ENCODE results near the gene VGLL4. TPM values are rescaled to one million over a fixed set of nuclear protein-coding genes. Genes with fewer than 3 reads are reported as not detected.

The VGLL4 gene
- total RNA-seq, 1 experiment from 2014 or later = 66.0 TPM

- in situ Hi-C loops (cut with HindIII; ENCODE audit: low pct_unique_long_range_greater_than_20kb, low sequenced_read_pairs) = no loop called here
- Histone ChIP-seq H3K36me3 (ENCODE audit: control insufficient read depth, insufficient read depth, low read length) (no peaks in the 10 kb centered on the region), H3K27ac (ENCODE audit: low read length) (peak overlapping the region; percentile 63), H3K4me3 (ENCODE audit: low read depth in 2 of 2, low read length in 2 of 2) (no peak overlapping the region), H3K9me3 (ENCODE audit: control insufficient read depth, insufficient read depth, low read depth, low read length) (no peaks in the 10 kb centered on the region), H3K4me1 (ENCODE audit: control insufficient read depth, insufficient read depth, low read length) (peaks cover 72% of the 10 kb centered on the region), H3K27me3 (ENCODE audit: control insufficient read depth, insufficient read depth, low read length) (no peaks in the 10 kb centered on the region)
- ATAC-seq (no peak), DNase-seq (ENCODE audit: low read depth, low spot score) (no peak)
- POLR2A ChIA-PET = interaction anchor here (0.6 kb wide), 1 partner anchor 275 kb away, joined by 3 read pairs; no protein-coding TSS in a partner anchor
- CTCF ChIA-PET = no interaction called here
- TF ChIP-seq, protein P1, sequence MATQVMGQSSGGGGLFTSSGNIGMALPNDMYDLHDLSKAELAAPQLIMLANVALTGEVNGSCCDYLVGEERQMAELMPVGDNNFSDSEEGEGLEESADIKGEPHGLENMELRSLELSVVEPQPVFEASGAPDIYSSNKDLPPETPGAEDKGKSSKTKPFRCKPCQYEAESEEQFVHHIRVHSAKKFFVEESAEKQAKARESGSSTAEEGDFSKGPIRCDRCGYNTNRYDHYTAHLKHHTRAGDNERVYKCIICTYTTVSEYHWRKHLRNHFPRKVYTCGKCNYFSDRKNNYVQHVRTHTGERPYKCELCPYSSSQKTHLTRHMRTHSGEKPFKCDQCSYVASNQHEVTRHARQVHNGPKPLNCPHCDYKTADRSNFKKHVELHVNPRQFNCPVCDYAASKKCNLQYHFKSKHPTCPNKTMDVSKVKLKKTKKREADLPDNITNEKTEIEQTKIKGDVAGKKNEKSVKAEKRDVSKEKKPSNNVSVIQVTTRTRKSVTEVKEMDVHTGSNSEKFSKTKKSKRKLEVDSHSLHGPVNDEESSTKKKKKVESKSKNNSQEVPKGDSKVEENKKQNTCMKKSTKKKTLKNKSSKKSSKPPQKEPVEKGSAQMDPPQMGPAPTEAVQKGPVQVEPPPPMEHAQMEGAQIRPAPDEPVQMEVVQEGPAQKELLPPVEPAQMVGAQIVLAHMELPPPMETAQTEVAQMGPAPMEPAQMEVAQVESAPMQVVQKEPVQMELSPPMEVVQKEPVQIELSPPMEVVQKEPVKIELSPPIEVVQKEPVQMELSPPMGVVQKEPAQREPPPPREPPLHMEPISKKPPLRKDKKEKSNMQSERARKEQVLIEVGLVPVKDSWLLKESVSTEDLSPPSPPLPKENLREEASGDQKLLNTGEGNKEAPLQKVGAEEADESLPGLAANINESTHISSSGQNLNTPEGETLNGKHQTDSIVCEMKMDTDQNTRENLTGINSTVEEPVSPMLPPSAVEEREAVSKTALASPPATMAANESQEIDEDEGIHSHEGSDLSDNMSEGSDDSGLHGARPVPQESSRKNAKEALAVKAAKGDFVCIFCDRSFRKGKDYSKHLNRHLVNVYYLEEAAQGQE (IDR thresholded peaks at IDR 0.05; ENCODE audit: insufficient read depth in 1 of 2, low read depth in 2 of 2, low read length in 1 of 2) = no peak
- TF ChIP-seq TCF7L2 (IDR thresholded peaks at IDR 0.05; ENCODE audit: low read depth, low read length) (no peak), SIN3A (IDR thresholded peaks at IDR 0.05; ENCODE audit: borderline replicate concordance, insufficient read depth, low read depth, low read length) (no peak), POLR2AphosphoS5 (IDR thresholded peaks at IDR 0.05; ENCODE audit: low read depth, low read length) (no peak)
- TF ChIP-seq, protein P2, sequence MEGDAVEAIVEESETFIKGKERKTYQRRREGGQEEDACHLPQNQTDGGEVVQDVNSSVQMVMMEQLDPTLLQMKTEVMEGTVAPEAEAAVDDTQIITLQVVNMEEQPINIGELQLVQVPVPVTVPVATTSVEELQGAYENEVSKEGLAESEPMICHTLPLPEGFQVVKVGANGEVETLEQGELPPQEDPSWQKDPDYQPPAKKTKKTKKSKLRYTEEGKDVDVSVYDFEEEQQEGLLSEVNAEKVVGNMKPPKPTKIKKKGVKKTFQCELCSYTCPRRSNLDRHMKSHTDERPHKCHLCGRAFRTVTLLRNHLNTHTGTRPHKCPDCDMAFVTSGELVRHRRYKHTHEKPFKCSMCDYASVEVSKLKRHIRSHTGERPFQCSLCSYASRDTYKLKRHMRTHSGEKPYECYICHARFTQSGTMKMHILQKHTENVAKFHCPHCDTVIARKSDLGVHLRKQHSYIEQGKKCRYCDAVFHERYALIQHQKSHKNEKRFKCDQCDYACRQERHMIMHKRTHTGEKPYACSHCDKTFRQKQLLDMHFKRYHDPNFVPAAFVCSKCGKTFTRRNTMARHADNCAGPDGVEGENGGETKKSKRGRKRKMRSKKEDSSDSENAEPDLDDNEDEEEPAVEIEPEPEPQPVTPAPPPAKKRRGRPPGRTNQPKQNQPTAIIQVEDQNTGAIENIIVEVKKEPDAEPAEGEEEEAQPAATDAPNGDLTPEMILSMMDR (IDR thresholded peaks at IDR 0.05) = no peak
- no TSS peak for BruUV-seq (replicated peaks)
- intact Hi-C loops (cut with micrococcal nuclease; ENCODE audit: unreplicated experiment) = no loop called here
Observed at GRCh38 chr3:11624704-11625375, 18.9 kb downstream of the VGLL4 start.

GRCh38 chr3:11624161-11624560 lies 19.6 kb downstream of the VGLL4 start:
- ChIA-PET POLR2A (no interaction called here), CTCF (no interaction called here)
- Histone ChIP-seq H3K36me3 (ENCODE audit: control insufficient read depth, insufficient read depth, low read length) (no peaks in the 10 kb centered on the region), H3K4me1 (ENCODE audit: control insufficient read depth, insufficient read depth, low read length) (peaks cover 77% of the 10 kb centered on the region), H3K27ac (ENCODE audit: low read length) (peak overlapping the region; percentile 63), H3K4me3 (ENCODE audit: low read depth in 2 of 2, low read length in 2 of 2) (no peak overlapping the region), H3K27me3 (ENCODE audit: control insufficient read depth, insufficient read depth, low read length) (no peaks in the 10 kb centered on the region), H3K9me3 (ENCODE audit: control insufficient read depth, insufficient read depth, low read depth, low read length) (no peaks in the 10 kb centered on the region)
- no TSS peak for BruUV-seq (replicated peaks)
- intact Hi-C loops (cut with micrococcal nuclease; ENCODE audit: unreplicated experiment) = no loop called here
- TF ChIP-seq SIN3A (IDR thresholded peaks at IDR 0.05; ENCODE audit: borderline replicate concordance, insufficient read depth, low read depth, low read length) (no peak), TCF7L2 (IDR thresholded peaks at IDR 0.05; ENCODE audit: low read depth, low read length) (no peak)
- TF ChIP-seq, protein P2 (IDR thresholded peaks at IDR 0.05) = no peak
- TF ChIP-seq, protein P1 (IDR thresholded peaks at IDR 0.05; ENCODE audit: insufficient read depth in 1 of 2, low read depth in 2 of 2, low read length in 1 of 2) = no peak
- ATAC-seq (no peak), DNase-seq (ENCODE audit: low read depth, low spot score) (no peak)
- in situ Hi-C loops (cut with HindIII; ENCODE audit: low pct_unique_long_range_greater_than_20kb, low sequenced_read_pairs) = no loop called here
